PC-3 (cell line): ENCODE results near the gene CES5A.

Source experiments
- EZH2phosphoT487 ChIP-seq: fragments of 300-600 bp; sonication (generic); IDR thresholded peaks from 2 replicates; pipeline ENCODE4 v1.6.1; 2018; ENCODE audit warnings: mild to moderate bottlenecking, antibody characterized with exemption, low read length, borderline replicate concordance
- TF ChIP-seq, protein P1 (sequence below): fragments of 300-600 bp; sonication (generic); conservative IDR thresholded peaks from 2 replicates; pipeline ENCODE4 v1.5.1; 2017; ENCODE audit warnings: antibody characterized with exemption, low read depth, mild to moderate bottlenecking, low read length

- TF ChIP-seq, protein P1, sequence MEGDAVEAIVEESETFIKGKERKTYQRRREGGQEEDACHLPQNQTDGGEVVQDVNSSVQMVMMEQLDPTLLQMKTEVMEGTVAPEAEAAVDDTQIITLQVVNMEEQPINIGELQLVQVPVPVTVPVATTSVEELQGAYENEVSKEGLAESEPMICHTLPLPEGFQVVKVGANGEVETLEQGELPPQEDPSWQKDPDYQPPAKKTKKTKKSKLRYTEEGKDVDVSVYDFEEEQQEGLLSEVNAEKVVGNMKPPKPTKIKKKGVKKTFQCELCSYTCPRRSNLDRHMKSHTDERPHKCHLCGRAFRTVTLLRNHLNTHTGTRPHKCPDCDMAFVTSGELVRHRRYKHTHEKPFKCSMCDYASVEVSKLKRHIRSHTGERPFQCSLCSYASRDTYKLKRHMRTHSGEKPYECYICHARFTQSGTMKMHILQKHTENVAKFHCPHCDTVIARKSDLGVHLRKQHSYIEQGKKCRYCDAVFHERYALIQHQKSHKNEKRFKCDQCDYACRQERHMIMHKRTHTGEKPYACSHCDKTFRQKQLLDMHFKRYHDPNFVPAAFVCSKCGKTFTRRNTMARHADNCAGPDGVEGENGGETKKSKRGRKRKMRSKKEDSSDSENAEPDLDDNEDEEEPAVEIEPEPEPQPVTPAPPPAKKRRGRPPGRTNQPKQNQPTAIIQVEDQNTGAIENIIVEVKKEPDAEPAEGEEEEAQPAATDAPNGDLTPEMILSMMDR, result no peak
- TF ChIP-seq EZH2phosphoT487, result no peak
These were observed 1.7 kb upstream of the CES5A start for GRCh38 chr16:55876854-55877253.
